Psoas muscle (tissue), 8 donors: ENCODE results near the gene LARP1. TPM values are rescaled to one million over a fixed set of nuclear protein-coding genes. Genes with fewer than 3 reads are reported as not detected.
"Not testable (repeated sequence)": the region's sequence is repeated elsewhere in the genome, so short reads cannot be mapped to it uniquely, and the experiment has no call there.

ENCODE experiments used
- ATAC-seq, 4 donors: fragments of 200-7000 bp; cut with Tn5 transposase; one replicate each; pipeline ENCODE4 v1.9.1; 2020; ENCODE audit warnings: moderate library complexity in 3 of 4, mild to moderate bottlenecking in 2 of 4
- DNase-seq, 2 donors: peaks; one replicate each; pipeline ENCODE4 v3.0.0-alpha.2; 2020
- H3K27ac ChIP-seq: fragments of 200-600 bp; one replicate; pipeline ENCODE4 v1.8.0; 2022
- H3K27me3 ChIP-seq, 3 donors: fragments of 200-600 bp in 1 of 3; one replicate each; pipeline versions ENCODE4 v1.6.1 to v1.8.0; 2013 to 2022; ENCODE audit warnings: low read length in 2 of 3, mild to moderate bottlenecking in 2 of 3, moderate library complexity in 1 of 3; ENCODE audit not compliant: insufficient read depth in 3 of 3
- H3K36me3 ChIP-seq, 2 donors: fragments of 200-600 bp in 1 of 2; one replicate each; pipeline versions ENCODE4 v1.6.1 to v1.8.0; 2013 to 2022; ENCODE audit warnings: low read depth in 1 of 2, mild to moderate bottlenecking in 1 of 2, moderate library complexity in 1 of 2; ENCODE audit not compliant: insufficient read depth in 1 of 2
- H3K4me1 ChIP-seq: fragments of 200-600 bp; one replicate; pipeline ENCODE4 v1.8.0; 2022
- H3K4me3 ChIP-seq: fragments of 200-600 bp; one replicate; pipeline ENCODE4 v1.8.0; 2022; ENCODE audit warnings: mild to moderate bottlenecking
- H3K9me3 ChIP-seq: fragments of 200-600 bp; one replicate; pipeline ENCODE4 v1.8.0; 2022
- WGBS, 3 donors: extraction: QIAGEN DNeasy Blood & Tissue Kit; methylation state at CpG; one replicate each; pipeline versions ENCODE4 v1.1.6 to v1.1.7; 2013; 5-methylcytosine and 5-hydroxymethylcytosine counted together
- intact Hi-C, 2 donors: fragments of 100-400 bp; cut with DNase I; formaldehyde crosslinking; loops; one replicate each; pipeline versions ENCODE4 v1.11.0 to v1.14.2; 2022
- polyA plus RNA-seq, 3 donors: library from polyadenylated mRNA; stranded (reverse); fragments of 200-250 nt; gene quantifications; one replicate each; pipeline ENCODE4 v1.2.3, GENCODE V29; 2013
- total RNA-seq, 4 donors: library from RNA; stranded (reverse); fragmentation: NEBNext Ultra II Directional in 2 of 4; extraction: Animal tissue kit (Norgen Biotek cat#: 25700) in 2 of 4; gene quantifications; one replicate each; pipeline versions ENCODE4 v1.2.1 to v1.2.4, GENCODE V29; 2021 to 2023
- TF ChIP-seq, protein P1 (sequence below): fragments of 200-600 bp; IDR thresholded peaks from one replicate; pipeline ENCODE4 v1.8.0; 2022; ENCODE audit warnings: antibody characterized with exemption
- donor health status: healthy with polysubstance abuse.
- donor health status: DM: no; HTN: no; CAD: no; lungs with moderate emphysema.
- donor health status: Bipolar disorder and iron deficiency.
- donor health status: healthy.
- donor health status: DM: yes; HTN: yes; CAD: no.
- donor health status: DM: no; HTN: no; CAD: no.
- donor health status: DM: no; HTN: no; CAD: no.
- donor health status: DM: yes; HTN: yes; CAD: no.

The LARP1 gene
- total and polyA plus RNA-seq, 7 donors = 34.1 to 173 (median 108) TPM

DNA sequence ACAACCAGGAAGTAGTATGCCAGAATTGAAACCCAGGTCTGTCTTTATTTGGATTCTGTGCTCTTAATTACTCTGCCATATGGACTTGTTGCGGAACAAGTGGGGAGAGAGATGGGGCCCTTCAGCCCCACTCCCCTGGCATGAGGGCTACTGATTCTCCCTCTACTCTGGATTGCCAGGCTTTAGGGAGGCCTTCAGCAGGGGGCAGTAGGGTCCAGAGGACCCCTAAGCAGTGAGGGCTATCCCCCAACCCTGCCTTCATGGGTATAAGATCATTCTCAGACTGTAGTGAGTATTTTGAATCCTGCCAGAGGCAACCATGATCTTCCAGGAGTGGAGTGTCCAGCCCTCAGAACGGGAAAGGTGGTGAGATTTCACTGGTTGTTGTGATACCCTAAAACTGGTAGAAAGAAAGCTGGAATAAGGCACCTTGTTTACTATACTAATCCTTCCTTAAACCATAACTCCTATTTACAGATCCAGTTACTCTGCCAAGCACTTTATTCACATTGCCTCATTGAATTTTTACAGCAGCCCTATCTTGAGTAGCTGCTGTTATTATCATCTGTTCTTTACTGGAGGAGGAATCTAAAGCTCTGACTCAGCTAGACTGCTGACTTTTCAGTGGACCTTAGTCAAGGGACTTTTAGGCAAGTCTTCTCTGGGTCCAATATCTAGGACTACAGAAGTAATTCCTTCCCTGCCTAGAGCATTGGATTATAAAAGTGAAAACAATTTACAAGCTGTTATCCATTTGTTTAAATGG lies 31.3 kb upstream of the LARP1 start:
- peak; percentile 51 to 79 (median 74) for ATAC-seq
- no peaks in the 10 kb centered on the region for H3K36me3 ChIP-seq
- no peaks in the 10 kb centered on the region for H3K27me3 ChIP-seq
- TF ChIP-seq, protein P1, sequence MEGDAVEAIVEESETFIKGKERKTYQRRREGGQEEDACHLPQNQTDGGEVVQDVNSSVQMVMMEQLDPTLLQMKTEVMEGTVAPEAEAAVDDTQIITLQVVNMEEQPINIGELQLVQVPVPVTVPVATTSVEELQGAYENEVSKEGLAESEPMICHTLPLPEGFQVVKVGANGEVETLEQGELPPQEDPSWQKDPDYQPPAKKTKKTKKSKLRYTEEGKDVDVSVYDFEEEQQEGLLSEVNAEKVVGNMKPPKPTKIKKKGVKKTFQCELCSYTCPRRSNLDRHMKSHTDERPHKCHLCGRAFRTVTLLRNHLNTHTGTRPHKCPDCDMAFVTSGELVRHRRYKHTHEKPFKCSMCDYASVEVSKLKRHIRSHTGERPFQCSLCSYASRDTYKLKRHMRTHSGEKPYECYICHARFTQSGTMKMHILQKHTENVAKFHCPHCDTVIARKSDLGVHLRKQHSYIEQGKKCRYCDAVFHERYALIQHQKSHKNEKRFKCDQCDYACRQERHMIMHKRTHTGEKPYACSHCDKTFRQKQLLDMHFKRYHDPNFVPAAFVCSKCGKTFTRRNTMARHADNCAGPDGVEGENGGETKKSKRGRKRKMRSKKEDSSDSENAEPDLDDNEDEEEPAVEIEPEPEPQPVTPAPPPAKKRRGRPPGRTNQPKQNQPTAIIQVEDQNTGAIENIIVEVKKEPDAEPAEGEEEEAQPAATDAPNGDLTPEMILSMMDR = no peak
- H3K4me1 ChIP-seq = peaks cover 22% of the 10 kb centered on the region
- no peaks in the 10 kb centered on the region for H3K9me3 ChIP-seq
- no peak for DNase-seq
- 52 to 63% (median 58%) methylated on average over 2 of the region's 2 CpGs for WGBS, 3 donors
- H3K4me3 ChIP-seq = no peak overlapping the region
- peak overlapping the region; percentile 54 for H3K27ac ChIP-seq
- intact Hi-C loops = no loop called here

DNA sequence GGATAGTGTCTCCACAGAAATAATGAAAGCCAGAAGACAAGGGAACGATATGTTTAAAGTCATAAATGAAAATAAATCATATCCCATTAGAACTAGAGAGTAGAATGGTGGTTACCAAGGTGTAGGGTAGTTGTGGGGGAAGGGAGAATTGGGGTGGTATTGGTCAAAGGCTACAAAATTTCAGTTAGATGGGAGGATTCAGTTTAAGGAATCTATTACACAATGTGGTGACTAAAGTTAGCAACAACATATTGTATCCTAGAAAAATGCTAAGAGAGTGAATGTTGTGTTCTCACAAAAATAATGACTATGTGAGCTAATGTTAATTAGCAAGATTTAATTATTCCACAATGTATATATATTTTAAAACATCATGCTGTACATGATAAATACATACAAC lies 27.8 kb upstream of the LARP1 start:
- no peak for DNase-seq
- Histone ChIP-seq H3K4me3 (no peak overlapping the region), H3K27me3 (no peaks in the 10 kb centered on the region), H3K9me3 (no peaks in the 10 kb centered on the region), H3K4me1 (peaks cover 18% of the 10 kb centered on the region), H3K36me3 (no peaks in the 10 kb centered on the region), H3K27ac (no peak overlapping the region)
- TF ChIP-seq, protein P1 = no peak
- 75 to 81% (median 81%) methylated on average over 1 of the region's 1 CpG for WGBS, 3 donors
- ATAC-seq = no peak
- intact Hi-C loops = no loop called here

DNA sequence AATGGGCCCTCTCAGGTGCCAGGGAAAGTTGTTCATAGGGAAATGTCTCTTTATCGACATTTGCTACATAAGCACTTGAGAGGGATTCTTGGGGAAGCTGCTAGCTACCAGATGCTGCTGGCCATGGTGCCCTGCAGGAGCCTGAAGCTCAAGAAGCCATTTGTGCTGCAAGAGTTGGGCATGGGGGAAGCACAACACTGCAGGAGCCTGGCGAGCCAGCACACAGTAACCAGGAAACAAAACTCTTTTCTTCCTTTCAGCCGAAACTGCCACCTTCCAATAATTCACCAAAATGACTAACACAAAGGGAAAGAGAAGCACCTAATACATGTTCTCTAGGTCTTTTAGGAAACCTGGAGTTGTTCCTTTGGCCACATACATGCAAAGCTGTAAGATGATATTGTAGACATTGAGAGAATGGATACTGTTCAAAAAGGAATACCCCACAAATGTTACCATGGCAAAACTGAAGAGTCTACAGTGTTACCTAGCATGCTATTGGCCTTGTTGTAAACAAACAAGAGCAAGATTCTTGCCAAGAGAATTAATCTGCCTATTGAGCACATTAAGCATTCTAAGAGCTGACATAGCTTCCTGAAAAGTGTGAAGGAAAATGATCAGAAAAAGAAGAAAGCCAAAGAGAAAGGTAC lies 26.1 kb upstream of the LARP1 start:
- no peak for ATAC-seq
- WGBS, 3 donors = 87 to 92% (median 91%) methylated on average over 3 of the region's 3 CpGs
- no peak overlapping the region for H3K27ac ChIP-seq
- no peaks in the 10 kb centered on the region for H3K9me3 ChIP-seq
- no peak overlapping the region for H3K4me3 ChIP-seq
- peaks cover 10% of the 10 kb centered on the region for H3K4me1 ChIP-seq
- TF ChIP-seq, protein P1 = no peak
- no peak for DNase-seq
- intact Hi-C loops = loop anchor here in 1 of 2 donors (2.0 kb wide), 1 partner anchor 40 kb away; no protein-coding TSS in a partner anchor
- no peaks in the 10 kb centered on the region for H3K36me3 ChIP-seq
- H3K27me3 ChIP-seq = no peaks in the 10 kb centered on the region

DNA sequence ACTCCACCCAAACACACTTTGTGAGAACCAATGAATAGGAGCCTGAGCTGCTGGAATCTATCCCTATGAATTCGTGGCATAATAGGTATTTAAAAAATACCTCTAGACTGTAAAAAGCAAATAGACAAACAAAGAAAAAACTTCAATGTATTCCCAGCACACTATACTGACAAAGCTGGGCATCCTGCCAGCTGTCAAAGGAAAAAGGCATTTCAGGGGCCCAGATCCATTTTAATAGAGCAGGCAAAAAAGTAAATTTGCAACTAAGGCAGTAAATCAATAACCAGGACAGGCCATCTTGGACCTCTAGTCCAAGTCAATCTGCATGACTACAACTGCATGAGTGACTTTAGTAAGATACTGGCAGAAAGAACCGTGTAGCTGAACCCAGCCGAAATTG lies 25.6 kb upstream of the LARP1 start:
- intact Hi-C loops = loop anchor here in 1 of 2 donors (2.0 kb wide), 1 partner anchor 39 kb away; no protein-coding TSS in a partner anchor
- TF ChIP-seq, protein P1 = no peak
- no peaks in the 10 kb centered on the region for H3K27me3 ChIP-seq
- no peak overlapping the region for H3K27ac ChIP-seq
- ATAC-seq (no peak), DNase-seq (no peak)
- H3K4me3 ChIP-seq = no peak overlapping the region
- no peaks in the 10 kb centered on the region for H3K36me3 ChIP-seq
- peaks cover 5% of the 10 kb centered on the region for H3K4me1 ChIP-seq
- WGBS, 3 donors = 83 to 89% (median 83%) methylated on average over 3 of the region's 3 CpGs
- no peaks in the 10 kb centered on the region for H3K9me3 ChIP-seq

DNA sequence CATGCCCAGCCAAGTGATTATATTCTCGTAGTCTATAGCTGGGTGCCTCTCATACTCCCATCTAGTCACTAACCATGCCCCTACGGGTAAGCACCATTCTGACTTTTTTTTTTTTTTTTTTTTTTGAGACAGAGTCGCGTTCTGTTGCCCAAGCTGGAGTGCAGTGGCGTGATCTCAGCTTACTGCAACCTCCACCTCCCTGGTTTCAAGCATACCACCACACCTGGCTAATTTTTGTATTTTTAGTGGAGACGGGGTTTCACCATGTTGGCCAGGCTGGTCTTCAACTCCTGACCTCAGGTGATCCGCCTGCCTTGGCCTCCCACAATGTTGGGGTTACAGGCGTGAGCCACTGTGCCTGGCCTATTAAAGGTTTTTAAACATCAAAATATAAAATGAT lies 24.4 kb upstream of the LARP1 start:
- peak in 1 of 4 donors; percentile 47 for ATAC-seq
- WGBS, 3 donors = 83 to 96% (median 86%) methylated on average over 8 of the region's 8 CpGs
- intact Hi-C loops = not testable (repeated sequence)

More for the DNA sequence above, 24.4 kb upstream of the LARP1 start:
- H3K27me3 ChIP-seq, DNase-seq, H3K4me3 ChIP-seq, H3K9me3 ChIP-seq, H3K27ac ChIP-seq, H3K36me3 ChIP-seq, H3K4me1 ChIP-seq: not testable (repeated sequence)
